Kidney glomerular epithelial cell (primary cell): Measurements from ENCODE around the gene SSTR1.

Experiments used
- DNase-seq: peaks from one replicate; lab custom pipeline; 2025; lab: John Stamatoyannopoulos, UW

Gene SSTR1

GRCh38 chr14:38202444-38203191, 5.1 kb upstream of the SSTR1 start:
- no peak for DNase-seq

GRCh38 chr14:38203929-38204718, 3.6 kb upstream of the SSTR1 start:
- no peak for DNase-seq

- no peak for DNase-seq
Observed at GRCh38 chr14:38204719-38205115, 3.0 kb upstream of the SSTR1 start.

- DNase-seq = no peak
Observed at GRCh38 chr14:38205119-38205813, 2.4 kb upstream of the SSTR1 start.

GRCh38 chr14:38205949-38206665, 1.6 kb upstream of the SSTR1 start:
- DNase-seq = no peak

- DNase-seq = no peak
Observed at GRCh38 chr14:38206689-38207376, 871 bp upstream of the SSTR1 start.

GRCh38 chr14:38207377-38207735, 348 bp upstream of the SSTR1 start:
- peak; percentile 16 for DNase-seq

GRCh38 chr14:38208618-38209562, 1.2 kb downstream of the SSTR1 start:
- peak; percentile 35 for DNase-seq

GRCh38 chr14:38209572-38210557, 2.2 kb downstream of the SSTR1 start:
- no peak for DNase-seq

GRCh38 chr14:38210587-38211216, 3.0 kb downstream of the SSTR1 start:
- DNase-seq = no peak

- no peak for DNase-seq
Observed at GRCh38 chr14:38211255-38211735, 3.6 kb downstream of the SSTR1 start.

GRCh38 chr14:38212111-38212510, 4.4 kb downstream of the SSTR1 start:
- DNase-seq = no peak

- no peak for DNase-seq
Observed at GRCh38 chr14:38213001-38213400, 5.3 kb downstream of the SSTR1 start.

- no peak for DNase-seq
Observed at GRCh38 chr14:38217553-38217952, 9.8 kb downstream of the SSTR1 start.

- DNase-seq = no peak
Observed at GRCh38 chr14:38221077-38221476, 13.4 kb downstream of the SSTR1 start.

GRCh38 chr14:38224338-38224737, 16.6 kb downstream of the SSTR1 start:
- DNase-seq = no peak

GRCh38 chr14:38225946-38226345, 18.2 kb downstream of the SSTR1 start:
- DNase-seq = no peak

- DNase-seq = no peak
Observed at GRCh38 chr14:38226366-38226765, 18.7 kb downstream of the SSTR1 start.

GRCh38 chr14:38233218-38233617, 25.5 kb downstream of the SSTR1 start:
- no peak for DNase-seq
